Endothelial cell (in vitro differentiated cells): ENCODE data around the gene CAPN13. TPM values are rescaled to one million over a fixed set of nuclear protein-coding genes. Genes with fewer than 3 reads are reported as not detected.

Source experiments
- DNase-seq: peaks from one replicate; pipeline ENCODE4 v3.0.0; 2021; ENCODE audit warnings: low spot score
- H3K27ac Mint-ChIP-seq: one replicate; pipeline ENCODE4 v1.8.0; 2021; ENCODE audit warnings: mixed read lengths, inconsistent platforms; ENCODE audit not compliant: unreplicated experiment
- H3K27me3 Mint-ChIP-seq: one replicate; pipeline ENCODE4 v1.8.0; 2021; ENCODE audit warnings: mild to moderate bottlenecking, moderate library complexity, mixed read lengths, inconsistent platforms; ENCODE audit not compliant: unreplicated experiment
- H3K36me3 Mint-ChIP-seq: one replicate; pipeline ENCODE4 v1.8.0; 2021; ENCODE audit warnings: mild to moderate bottlenecking, low read depth, mixed read lengths, inconsistent platforms; ENCODE audit not compliant: unreplicated experiment
- H3K4me1 Mint-ChIP-seq: one replicate; pipeline ENCODE4 v1.8.0; 2021; ENCODE audit warnings: mild to moderate bottlenecking, mixed read lengths, inconsistent platforms; ENCODE audit not compliant: unreplicated experiment
- H3K4me3 Mint-ChIP-seq: one replicate; pipeline ENCODE4 v1.8.0; 2021; ENCODE audit warnings: mild to moderate bottlenecking, mixed read lengths, inconsistent platforms; ENCODE audit not compliant: unreplicated experiment
- H3K9me3 Mint-ChIP-seq: one replicate; pipeline ENCODE4 v1.8.0; 2021; ENCODE audit warnings: mixed read lengths, inconsistent platforms; ENCODE audit not compliant: unreplicated experiment
- total RNA-seq: library from RNA; stranded (reverse); fragmentation: NEBNext Ultra II Directional; extraction: Animal tissue kit (Norgen Biotek cat#: 25700); gene quantifications from one replicate; pipeline ENCODE4 v1.2.1, GENCODE V29; 2021; ENCODE audit not compliant: unreplicated experiment
- TF ChIP-seq, protein P1 (sequence below): fragments of 200-600 bp; sonication (generic); IDR thresholded peaks from one replicate; pipeline ENCODE4 v1.5.0; 2021; ENCODE audit warnings: antibody characterized with exemption; ENCODE audit not compliant: unreplicated experiment

CAPN13 gene
- total RNA-seq, 1 donor from 2014 or later, result 0.44 TPM

DNA sequence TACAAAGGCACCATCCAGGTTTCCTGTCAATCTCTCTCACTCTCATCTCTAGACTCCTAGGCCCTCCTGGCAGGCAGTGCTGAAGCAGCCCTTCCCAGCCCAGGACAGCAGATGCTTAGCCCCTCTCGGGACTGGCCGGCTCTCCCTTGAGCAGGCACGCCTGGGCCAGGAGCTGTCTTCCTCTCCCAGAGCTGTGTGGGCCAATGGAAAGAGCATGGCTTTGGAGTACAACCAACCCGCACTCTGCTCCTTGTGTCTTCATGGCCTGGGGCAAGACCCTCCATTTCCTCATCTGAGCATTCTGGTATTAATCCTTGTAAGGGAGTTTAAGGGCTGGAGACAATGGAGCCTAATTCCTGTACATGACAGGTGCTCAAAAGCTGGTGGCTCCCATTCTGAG is 97.2 kb downstream of the CAPN13 start:
- TF ChIP-seq, protein P1, sequence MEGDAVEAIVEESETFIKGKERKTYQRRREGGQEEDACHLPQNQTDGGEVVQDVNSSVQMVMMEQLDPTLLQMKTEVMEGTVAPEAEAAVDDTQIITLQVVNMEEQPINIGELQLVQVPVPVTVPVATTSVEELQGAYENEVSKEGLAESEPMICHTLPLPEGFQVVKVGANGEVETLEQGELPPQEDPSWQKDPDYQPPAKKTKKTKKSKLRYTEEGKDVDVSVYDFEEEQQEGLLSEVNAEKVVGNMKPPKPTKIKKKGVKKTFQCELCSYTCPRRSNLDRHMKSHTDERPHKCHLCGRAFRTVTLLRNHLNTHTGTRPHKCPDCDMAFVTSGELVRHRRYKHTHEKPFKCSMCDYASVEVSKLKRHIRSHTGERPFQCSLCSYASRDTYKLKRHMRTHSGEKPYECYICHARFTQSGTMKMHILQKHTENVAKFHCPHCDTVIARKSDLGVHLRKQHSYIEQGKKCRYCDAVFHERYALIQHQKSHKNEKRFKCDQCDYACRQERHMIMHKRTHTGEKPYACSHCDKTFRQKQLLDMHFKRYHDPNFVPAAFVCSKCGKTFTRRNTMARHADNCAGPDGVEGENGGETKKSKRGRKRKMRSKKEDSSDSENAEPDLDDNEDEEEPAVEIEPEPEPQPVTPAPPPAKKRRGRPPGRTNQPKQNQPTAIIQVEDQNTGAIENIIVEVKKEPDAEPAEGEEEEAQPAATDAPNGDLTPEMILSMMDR, result no peak
- no peaks in the 10 kb centered on the region for H3K9me3 Mint-ChIP-seq
- H3K27ac Mint-ChIP-seq, result no peak overlapping the region
- H3K4me1 Mint-ChIP-seq, result no peaks in the 10 kb centered on the region
- DNase-seq, result no peak
- H3K36me3 Mint-ChIP-seq, result no peaks in the 10 kb centered on the region
- H3K4me3 Mint-ChIP-seq, result no peak overlapping the region
- no peaks in the 10 kb centered on the region for H3K27me3 Mint-ChIP-seq

DNA sequence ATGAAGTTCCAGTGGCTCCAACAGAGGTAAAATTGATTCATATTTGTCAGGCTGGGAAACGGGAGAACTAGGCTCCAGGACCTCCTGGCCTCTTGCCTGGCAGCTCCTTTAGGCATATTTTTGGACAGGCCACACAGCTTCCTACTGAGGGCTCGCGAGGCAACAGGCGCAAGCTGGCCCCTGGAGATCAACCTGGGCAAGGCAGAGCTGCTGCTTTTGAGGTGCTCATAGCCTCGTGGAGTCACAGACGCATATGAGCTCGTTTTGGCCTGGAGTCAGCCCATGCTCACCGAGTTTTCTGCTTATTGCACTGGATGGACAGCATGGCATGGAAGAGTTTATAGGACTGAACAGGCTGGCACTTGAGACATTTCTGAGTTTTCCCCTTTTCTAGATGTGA is 97.7 kb downstream of the CAPN13 start:
- no peak for DNase-seq
- TF ChIP-seq, protein P1, result no peak
- H3K4me3 Mint-ChIP-seq, result no peak overlapping the region
- no peak overlapping the region for H3K27ac Mint-ChIP-seq
- H3K27me3 Mint-ChIP-seq, result no peaks in the 10 kb centered on the region
- H3K9me3 Mint-ChIP-seq, result no peaks in the 10 kb centered on the region
- H3K36me3 Mint-ChIP-seq, result no peaks in the 10 kb centered on the region
- H3K4me1 Mint-ChIP-seq, result no peaks in the 10 kb centered on the region

DNA sequence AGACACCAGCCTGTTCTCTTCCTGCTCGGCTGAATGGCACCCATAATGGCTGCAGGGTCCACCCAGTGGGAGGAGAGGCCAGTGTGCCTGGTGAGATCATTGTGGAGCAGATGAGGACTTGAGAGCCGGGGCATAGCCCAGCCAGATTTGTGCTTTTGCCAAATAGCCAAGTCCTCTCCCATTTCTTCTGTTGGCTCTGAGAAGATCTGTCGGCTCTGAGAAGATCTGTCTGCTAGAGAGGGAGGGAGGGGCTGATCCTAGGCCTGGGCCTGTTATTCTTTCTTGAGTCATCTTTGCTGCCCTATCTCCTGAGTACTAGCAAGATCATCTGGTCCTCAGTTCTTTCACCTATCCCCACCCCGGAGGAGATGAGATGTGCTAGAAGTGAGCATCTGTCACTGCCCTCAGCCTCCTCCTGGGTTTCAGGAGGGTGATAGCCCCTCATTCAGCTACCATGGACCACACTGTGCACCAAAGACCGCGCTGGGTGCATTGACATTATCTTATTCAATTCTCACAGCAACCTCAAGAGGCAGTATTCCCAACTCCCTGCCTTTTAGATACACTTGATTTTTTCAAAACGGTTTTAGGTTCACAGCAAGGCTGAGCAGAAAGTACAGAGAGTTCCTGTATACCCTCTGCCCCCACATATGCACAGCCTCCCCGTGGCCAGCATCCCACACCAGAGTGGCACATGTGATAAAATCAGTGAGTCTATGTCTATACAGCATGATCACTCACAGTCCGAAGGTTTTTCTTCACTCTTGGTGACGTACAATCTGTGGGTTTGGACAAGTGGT is 98.6 kb downstream of the CAPN13 start:
- TF ChIP-seq, protein P1, result peak; percentile 64
- Mint-ChIP-seq H3K9me3 (no peaks in the 10 kb centered on the region), H3K36me3 (no peaks in the 10 kb centered on the region), H3K27me3 (no peaks in the 10 kb centered on the region), H3K4me3 (no peak overlapping the region), H3K4me1 (no peaks in the 10 kb centered on the region), H3K27ac (no peak overlapping the region)
- DNase-seq, result no peak

DNA sequence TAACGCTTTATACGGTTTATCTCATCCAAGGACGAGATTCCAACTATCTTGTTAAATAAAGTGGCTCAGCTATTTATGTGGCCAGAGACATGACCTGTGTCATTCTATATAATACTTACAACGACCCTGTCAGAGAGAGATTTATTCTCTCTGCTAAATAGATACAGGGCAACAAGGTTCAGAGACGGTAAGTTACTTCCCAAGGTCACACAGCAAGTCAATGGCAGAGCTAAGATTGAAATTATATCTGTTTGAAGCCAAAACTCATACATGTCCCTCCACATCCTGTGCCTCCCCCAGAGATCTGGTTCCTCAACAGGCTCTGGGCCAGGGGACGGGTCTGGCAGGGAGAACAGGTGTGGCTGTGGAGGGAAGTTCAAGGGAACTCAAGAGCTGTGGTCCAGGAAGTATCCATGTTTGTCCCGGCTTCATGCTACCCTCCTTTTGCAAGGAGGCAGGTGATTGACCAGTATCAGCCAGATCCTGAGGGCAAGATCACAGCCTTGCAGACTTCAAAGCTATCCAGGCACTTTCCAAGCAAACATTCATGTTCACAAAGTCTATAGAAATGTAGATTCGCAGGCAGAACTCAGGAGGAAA is 99.8 kb downstream of the CAPN13 start:
- no peaks in the 10 kb centered on the region for H3K4me1 Mint-ChIP-seq
- no peaks in the 10 kb centered on the region for H3K36me3 Mint-ChIP-seq
- no peaks in the 10 kb centered on the region for H3K27me3 Mint-ChIP-seq
- H3K9me3 Mint-ChIP-seq, result no peaks in the 10 kb centered on the region
- H3K27ac Mint-ChIP-seq, result no peak overlapping the region
- TF ChIP-seq, protein P1, result no peak
- no peak for DNase-seq
- H3K4me3 Mint-ChIP-seq, result no peak overlapping the region
